Measurements from ENCODE around the gene RAC3.

RAC3 gene

GRCh38 chr17:81994593-81995462 lies 36.6 kb upstream of the RAC3 start:
- H3K27me3 ChIP-seq = no peaks in the 10 kb centered on the region
- H3K4me1 ChIP-seq = peaks cover 23% of the 10 kb centered on the region
- no peaks in the 10 kb centered on the region; the same call in none of the 2 replicates for H3K36me3 ChIP-seq
- H3K4me3 ChIP-seq (ENCODE audit: low read depth, low read length) = no peak overlapping the region
- DNase-seq = no peak
- TF ChIP-seq CTCF (IDR thresholded peaks at IDR 0.05; ENCODE audit: low read depth, low read length) = no peak
- no peaks in the 10 kb centered on the region for H3K9me3 ChIP-seq

GRCh38 chr17:81995463-81996231 lies 35.8 kb upstream of the RAC3 start:
- no peaks in the 10 kb centered on the region for H3K9me3 ChIP-seq
- H3K27me3 ChIP-seq = no peaks in the 10 kb centered on the region
- no peak overlapping the region for H3K4me3 ChIP-seq (ENCODE audit: low read depth, low read length)
- no peaks in the 10 kb centered on the region; the same call in none of the 2 replicates for H3K36me3 ChIP-seq
- DNase-seq = peak; percentile 10
- peaks cover 23% of the 10 kb centered on the region for H3K4me1 ChIP-seq
- no peak for TF ChIP-seq CTCF (IDR thresholded peaks at IDR 0.05; ENCODE audit: low read depth, low read length)

- no peaks in the 10 kb centered on the region for H3K9me3 ChIP-seq
Measured at GRCh38 chr17:81996232-81996756, 35.2 kb upstream of the RAC3 start.

GRCh38 chr17:81996757-81997441 lies 34.6 kb upstream of the RAC3 start:
- Histone ChIP-seq H3K4me3 (ENCODE audit: low read depth, low read length) (no peak overlapping the region), H3K4me1 (peaks cover 11% of the 10 kb centered on the region), H3K36me3 (no peaks in the 10 kb centered on the region; the same call in 1 of the 2 replicates), H3K9me3 (no peaks in the 10 kb centered on the region), H3K27me3 (no peaks in the 10 kb centered on the region)
- no peak for DNase-seq
- TF ChIP-seq CTCF (IDR thresholded peaks at IDR 0.05; ENCODE audit: low read depth, low read length) = no peak

More at GRCh38 chr17:81996232-81996756, 35.2 kb upstream of the RAC3 start:
- no peaks in the 10 kb centered on the region; the same call in 1 of the 2 replicates for H3K36me3 ChIP-seq
- peaks cover 17% of the 10 kb centered on the region for H3K4me1 ChIP-seq
- TF ChIP-seq CTCF (IDR thresholded peaks at IDR 0.05; ENCODE audit: low read depth, low read length) = no peak
- no peaks in the 10 kb centered on the region for H3K27me3 ChIP-seq
- no peak for DNase-seq
- H3K4me3 ChIP-seq (ENCODE audit: low read depth, low read length) = no peak overlapping the region

GRCh38 chr17:81998212-81998611 lies 33.3 kb upstream of the RAC3 start:
- Histone ChIP-seq H3K36me3 (no peaks in the 10 kb centered on the region; the same call in 1 of the 2 replicates), H3K9me3 (no peaks in the 10 kb centered on the region), H3K4me1 (peaks cover 4% of the 10 kb centered on the region), H3K27me3 (no peaks in the 10 kb centered on the region), H3K4me3 (ENCODE audit: low read depth, low read length) (no peak overlapping the region)
- no peak for TF ChIP-seq CTCF (IDR thresholded peaks at IDR 0.05; ENCODE audit: low read depth, low read length)
- DNase-seq = no peak
